ENCODE results near the gene POU2F2. TPM values are rescaled to one million over a fixed set of nuclear protein-coding genes. Genes with fewer than 3 reads are reported as not detected.

Gene POU2F2
- total and polyA plus RNA-seq, 10 of the 15 experiments (the other 5 are each of a cell fraction or from before 2014, with no cell fraction given) = 4.4 to 62.4 (median 37.9) TPM

GRCh38 chr19:42093926-42094325, 38.3 kb downstream of the POU2F2 start:
- ATAC-seq (no peak), DNase-seq (ENCODE audit: low read depth, low spot score) (no peak), FAIRE-seq (no peak)
- intact Hi-C loops (cut with micrococcal nuclease; ENCODE audit: unreplicated experiment) (no loop called here), in situ Hi-C loops (cut with MboI) (no loop called here)
- H3K4me1 ChIP-seq (ENCODE audit: control insufficient read depth, insufficient read depth, low read length) = peaks cover 28% of the 10 kb centered on the region
- ChIA-PET CTCF (no interaction called here), POLR2A (no interaction called here), SMC1A (ENCODE audit: uncharacterized antibody, unreplicated experiment) (no interaction called here), RAD21 (ENCODE audit: unreplicated experiment) (no interaction called here)
- 97% methylated on average over 4 of the region's 4 CpGs for WGBS (ENCODE audit: insufficient coverage, insufficient replicate concordance, low lambda C conversion rate, missing lambda C conversion rate)
- no peak for TF ChIP-seq MAX (IDR thresholded peaks at IDR 0.05; ENCODE audit: low read depth, low read length)
- TF ChIP-seq, protein P1, sequence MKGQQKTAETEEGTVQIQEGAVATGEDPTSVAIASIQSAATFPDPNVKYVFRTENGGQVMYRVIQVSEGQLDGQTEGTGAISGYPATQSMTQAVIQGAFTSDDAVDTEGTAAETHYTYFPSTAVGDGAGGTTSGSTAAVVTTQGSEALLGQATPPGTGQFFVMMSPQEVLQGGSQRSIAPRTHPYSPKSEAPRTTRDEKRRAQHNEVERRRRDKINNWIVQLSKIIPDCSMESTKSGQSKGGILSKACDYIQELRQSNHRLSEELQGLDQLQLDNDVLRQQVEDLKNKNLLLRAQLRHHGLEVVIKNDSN (IDR thresholded peaks at IDR 0.05; ENCODE audit: borderline replicate concordance, extremely low read length, insufficient read depth, low read depth, low read length) = no peak
- TF ChIP-seq, protein P2, sequence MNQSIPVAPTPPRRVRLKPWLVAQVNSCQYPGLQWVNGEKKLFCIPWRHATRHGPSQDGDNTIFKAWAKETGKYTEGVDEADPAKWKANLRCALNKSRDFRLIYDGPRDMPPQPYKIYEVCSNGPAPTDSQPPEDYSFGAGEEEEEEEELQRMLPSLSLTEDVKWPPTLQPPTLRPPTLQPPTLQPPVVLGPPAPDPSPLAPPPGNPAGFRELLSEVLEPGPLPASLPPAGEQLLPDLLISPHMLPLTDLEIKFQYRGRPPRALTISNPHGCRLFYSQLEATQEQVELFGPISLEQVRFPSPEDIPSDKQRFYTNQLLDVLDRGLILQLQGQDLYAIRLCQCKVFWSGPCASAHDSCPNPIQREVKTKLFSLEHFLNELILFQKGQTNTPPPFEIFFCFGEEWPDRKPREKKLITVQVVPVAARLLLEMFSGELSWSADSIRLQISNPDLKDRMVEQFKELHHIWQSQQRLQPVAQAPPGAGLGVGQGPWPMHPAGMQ (IDR thresholded peaks at IDR 0.05; ENCODE audit: borderline replicate concordance) = no peak
- TF ChIP-seq, protein P3, sequence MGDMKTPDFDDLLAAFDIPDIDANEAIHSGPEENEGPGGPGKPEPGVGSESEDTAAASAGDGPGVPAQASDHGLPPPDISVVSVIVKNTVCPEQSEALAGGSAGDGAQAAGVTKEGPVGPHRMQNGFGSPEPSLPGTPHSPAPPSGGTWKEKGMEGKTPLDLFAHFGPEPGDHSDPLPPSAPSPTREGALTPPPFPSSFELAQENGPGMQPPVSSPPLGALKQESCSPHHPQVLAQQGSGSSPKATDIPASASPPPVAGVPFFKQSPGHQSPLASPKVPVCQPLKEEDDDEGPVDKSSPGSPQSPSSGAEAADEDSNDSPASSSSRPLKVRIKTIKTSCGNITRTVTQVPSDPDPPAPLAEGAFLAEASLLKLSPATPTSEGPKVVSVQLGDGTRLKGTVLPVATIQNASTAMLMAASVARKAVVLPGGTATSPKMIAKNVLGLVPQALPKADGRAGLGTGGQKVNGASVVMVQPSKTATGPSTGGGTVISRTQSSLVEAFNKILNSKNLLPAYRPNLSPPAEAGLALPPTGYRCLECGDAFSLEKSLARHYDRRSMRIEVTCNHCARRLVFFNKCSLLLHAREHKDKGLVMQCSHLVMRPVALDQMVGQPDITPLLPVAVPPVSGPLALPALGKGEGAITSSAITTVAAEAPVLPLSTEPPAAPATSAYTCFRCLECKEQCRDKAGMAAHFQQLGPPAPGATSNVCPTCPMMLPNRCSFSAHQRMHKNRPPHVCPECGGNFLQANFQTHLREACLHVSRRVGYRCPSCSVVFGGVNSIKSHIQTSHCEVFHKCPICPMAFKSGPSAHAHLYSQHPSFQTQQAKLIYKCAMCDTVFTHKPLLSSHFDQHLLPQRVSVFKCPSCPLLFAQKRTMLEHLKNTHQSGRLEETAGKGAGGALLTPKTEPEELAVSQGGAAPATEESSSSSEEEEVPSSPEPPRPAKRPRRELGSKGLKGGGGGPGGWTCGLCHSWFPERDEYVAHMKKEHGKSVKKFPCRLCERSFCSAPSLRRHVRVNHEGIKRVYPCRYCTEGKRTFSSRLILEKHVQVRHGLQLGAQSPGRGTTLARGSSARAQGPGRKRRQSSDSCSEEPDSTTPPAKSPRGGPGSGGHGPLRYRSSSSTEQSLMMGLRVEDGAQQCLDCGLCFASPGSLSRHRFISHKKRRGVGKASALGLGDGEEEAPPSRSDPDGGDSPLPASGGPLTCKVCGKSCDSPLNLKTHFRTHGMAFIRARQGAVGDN (IDR thresholded peaks at IDR 0.05) = no peak
- TF ChIP-seq, protein P4, sequence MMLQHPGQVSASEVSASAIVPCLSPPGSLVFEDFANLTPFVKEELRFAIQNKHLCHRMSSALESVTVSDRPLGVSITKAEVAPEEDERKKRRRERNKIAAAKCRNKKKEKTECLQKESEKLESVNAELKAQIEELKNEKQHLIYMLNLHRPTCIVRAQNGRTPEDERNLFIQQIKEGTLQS (IDR thresholded peaks at IDR 0.05; ENCODE audit: borderline replicate concordance, extremely low read depth, low read depth, low read length) = no peak
- TF ChIP-seq WRNIP1 (IDR thresholded peaks at IDR 0.05; ENCODE audit: borderline replicate concordance, low read depth, low read length) = no peak
- no peak overlapping the region for H3K27ac ChIP-seq (ENCODE audit: control insufficient read depth, insufficient read depth)
- no peak overlapping the region for H3K4me3 ChIP-seq
- no peak overlapping the region for H3K4me2 ChIP-seq (ENCODE audit: control insufficient read depth, insufficient read depth)
- no peaks in the 10 kb centered on the region for H3K27me3 ChIP-seq (replicated peaks in 1 of 2; ENCODE audit: control insufficient read depth in 2 of 2, insufficient read depth in 2 of 2, low read length in 1 of 2)
- no peak overlapping the region for H2AFZ ChIP-seq (ENCODE audit: control insufficient read depth, low read depth, low read length)
- H3K36me3 ChIP-seq (ENCODE audit: control insufficient read depth in 2 of 2, insufficient read depth in 2 of 2, low read length in 1 of 2) = peaks cover 27 to 31% of the 10 kb centered on the region in 2 experiments
- no peaks in the 10 kb centered on the region for H3K79me2 ChIP-seq (ENCODE audit: control insufficient read depth, insufficient read depth, low read length)
- no peak overlapping the region for H3K9ac ChIP-seq (ENCODE audit: control insufficient read depth, insufficient read depth, low read length)
- TSS peak; percentile 14 for BruUV-seq (replicated peaks)
- H3K9me3 ChIP-seq (replicated peaks; ENCODE audit: control insufficient read depth, insufficient read depth, low read length) = no peaks in the 10 kb centered on the region
- H4K20me1 ChIP-seq (ENCODE audit: control insufficient read depth, insufficient read depth) = no peaks in the 10 kb centered on the region

All from GM12878 (cell line).